Upper lobe of left lung (tissue), 4 donors: Measurements from ENCODE around the gene CYP4F2.

ENCODE experiments used
- CTCF ChIP-seq, 6 experiments: fragments of 450-650 bp in 4 of 6; fragments of 200-600 bp in 2 of 6; sonication (generic) in 2 of 6; IDR thresholded peaks; one replicate each; pipeline ENCODE4 v1.5.1; 2016 to 2019; ENCODE audit warnings: antibody characterized with exemption in 6 of 6
- EP300 ChIP-seq, 4 donors: sonication (generic); formaldehyde crosslinking; IDR thresholded peaks; one replicate each; pipeline ENCODE4 v1.5.1; 2017; ENCODE audit warnings: antibody characterized with exemption in 4 of 4, control low read depth in 2 of 4
- POLR2A ChIP-seq, 4 donors: fragments of 450-650 bp; IDR thresholded peaks; one replicate each; pipeline ENCODE4 v1.5.1; 2016 to 2017; ENCODE audit warnings: antibody characterized with exemption in 4 of 4, mild to moderate bottlenecking in 2 of 4
- POLR2AphosphoS5 ChIP-seq, 2 donors: sonication (generic); formaldehyde crosslinking; IDR thresholded peaks; one replicate each; pipeline ENCODE4 v1.5.1; 2017; ENCODE audit warnings: antibody characterized with exemption in 2 of 2

- TF ChIP-seq CTCF (IDR thresholded peaks at IDR 0.05) (no peak), POLR2AphosphoS5 (IDR thresholded peaks at IDR 0.05) (no peak), EP300 (IDR thresholded peaks at IDR 0.05) (no peak), POLR2A (IDR thresholded peaks at IDR 0.05) (no peak)
Measured at GRCh38 chr19:15850385-15850784, 47.5 kb downstream of the CYP4F2 start.
